HEK293 (cell line): ENCODE results near the gene SLC2A6.

Experiments
- CTCF ChIA-PET: fragments of 350-600 bp; formaldehyde crosslinking; extraction: SDS; loops from one replicate; lab custom pipeline; 2021; ENCODE audit warnings: antibody characterized with exemption; lab: Yijun Ruan, JAX
- POLR2A ChIA-PET: fragments of 300-600 bp; formaldehyde crosslinking; extraction: SDS; loops from one replicate; lab custom pipeline; 2020; ENCODE audit warnings: antibody characterized with exemption, inconsistent platforms; lab: Yijun Ruan, JAX
- H3K27ac ChIP-seq: fragments of 200-500 bp; sonication (Bioruptor generic); 2 replicates; pipeline ENCODE4 v1.5.1; 2014; ENCODE audit warnings: low read depth, low read length, control low read depth, inconsistent platforms; ENCODE audit errors: extremely low read depth
- H3K36me3 ChIP-seq, 2 experiments: fragments of 200-500 bp in 1 of 2; sonication (Bioruptor generic) in 1 of 2; 1 replicate in 1 of 2; 2 replicates in 1 of 2; pipeline ENCODE4 v1.5.1; 2014 to 2017; ENCODE audit warnings: inconsistent platforms in 2 of 2, low read length in 2 of 2; ENCODE audit not compliant: control insufficient read depth in 2 of 2, insufficient read depth in 1 of 2
- H3K4me1 ChIP-seq: fragments of 200-500 bp; sonication (Bioruptor generic); 2 replicates; pipeline ENCODE4 v1.5.1; 2014; ENCODE audit warnings: mild to moderate bottlenecking, low read length, inconsistent platforms; ENCODE audit not compliant: control insufficient read depth, insufficient read depth
- H3K4me3 ChIP-seq: 2 replicates; pipeline ENCODE4 v1.5.1; 2011; ENCODE audit warnings: low read depth, mild to moderate bottlenecking, control low read depth, low read length, moderate library complexity
- H3K9me3 ChIP-seq: fragments of 200-500 bp; sonication (Bioruptor generic); 2 replicates; pipeline ENCODE4 v1.5.1; 2014; ENCODE audit warnings: low read depth, low read length, inconsistent platforms; ENCODE audit not compliant: control insufficient read depth, insufficient read depth
- EGR2 ChIP-seq: fragments of 450-650 bp; formaldehyde crosslinking; IDR thresholded peaks from 2 replicates; pipeline ENCODE4 v1.5.1; 2016; ENCODE audit warnings: low read depth, missing biosample characterization, missing genetic modification characterization
- GLI4 ChIP-seq: fragments of 450-650 bp; formaldehyde crosslinking; IDR thresholded peaks from 2 replicates; pipeline ENCODE4 v1.5.1; 2016; ENCODE audit warnings: missing biosample characterization, missing genetic modification characterization
- GLIS1 ChIP-seq: fragments of 450-650 bp; formaldehyde crosslinking; IDR thresholded peaks from 2 replicates; pipeline ENCODE4 v1.5.1; 2016; ENCODE audit warnings: missing biosample characterization, missing genetic modification characterization
- GLIS2 ChIP-seq: fragments of 450-650 bp; formaldehyde crosslinking; IDR thresholded peaks from 2 replicates; pipeline ENCODE4 v1.5.1; 2016; ENCODE audit warnings: missing biosample characterization, missing genetic modification characterization
- KLF16 ChIP-seq: fragments of 450-650 bp; formaldehyde crosslinking; IDR thresholded peaks from 2 replicates; pipeline ENCODE4 v1.5.1; 2017; ENCODE audit warnings: missing biosample characterization, missing genetic modification characterization
- KLF9 ChIP-seq: fragments of 450-650 bp; formaldehyde crosslinking; IDR thresholded peaks from 2 replicates; pipeline ENCODE4 v1.5.1; 2016; ENCODE audit warnings: missing biosample characterization, missing genetic modification characterization, low read depth
- RBAK ChIP-seq: fragments of 450-650 bp; formaldehyde crosslinking; IDR thresholded peaks from 2 replicates; pipeline ENCODE4 v1.5.1; 2016; ENCODE audit warnings: missing biosample characterization, missing genetic modification characterization
- SP2 ChIP-seq: fragments of 450-650 bp; formaldehyde crosslinking; IDR thresholded peaks from 2 replicates; pipeline ENCODE4 v1.5.1; 2016; ENCODE audit warnings: missing biosample characterization, missing genetic modification characterization
- SP3 ChIP-seq: fragments of 450-650 bp; formaldehyde crosslinking; IDR thresholded peaks from 2 replicates; pipeline ENCODE4 v1.5.1; 2016; ENCODE audit warnings: missing biosample characterization, missing genetic modification characterization
- YY1 ChIP-seq: fragments of 450-650 bp; formaldehyde crosslinking; IDR thresholded peaks from 2 replicates; pipeline ENCODE4 v1.5.1; 2018; ENCODE audit warnings: missing biosample characterization, missing genetic modification characterization
- ZBTB20 ChIP-seq: fragments of 450-650 bp; formaldehyde crosslinking; IDR thresholded peaks from 2 replicates; pipeline ENCODE4 v1.5.1; 2016; ENCODE audit warnings: missing biosample characterization, missing genetic modification characterization
- ZBTB8A ChIP-seq: fragments of 450-650 bp; formaldehyde crosslinking; IDR thresholded peaks from 2 replicates; pipeline ENCODE4 v1.5.1; 2016; ENCODE audit warnings: missing biosample characterization, missing genetic modification characterization
- ZEB2 ChIP-seq: fragments of 450-650 bp; formaldehyde crosslinking; IDR thresholded peaks from 2 replicates; pipeline ENCODE4 v1.5.1; 2016; ENCODE audit warnings: missing biosample characterization, missing genetic modification characterization
- ZIC2 ChIP-seq: fragments of 450-650 bp; formaldehyde crosslinking; IDR thresholded peaks from 2 replicates; pipeline ENCODE4 v1.5.1; 2016; ENCODE audit warnings: missing biosample characterization, missing genetic modification characterization
- ZNF140 ChIP-seq: fragments of 450-650 bp; formaldehyde crosslinking; IDR thresholded peaks from 2 replicates; pipeline ENCODE4 v1.5.1; 2016; ENCODE audit warnings: missing biosample characterization, missing genetic modification characterization
- ZNF221 ChIP-seq: fragments of 450-650 bp; formaldehyde crosslinking; IDR thresholded peaks from 2 replicates; pipeline ENCODE4 v1.5.1; 2017; ENCODE audit warnings: missing biosample characterization, missing genetic modification characterization, borderline replicate concordance
- ZNF335 ChIP-seq: fragments of 450-650 bp; formaldehyde crosslinking; conservative IDR thresholded peaks from 2 replicates; pipeline ENCODE4 v1.5.1; 2016; ENCODE audit warnings: missing biosample characterization, missing genetic modification characterization
- ZNF394 ChIP-seq: fragments of 450-650 bp; formaldehyde crosslinking; IDR thresholded peaks from 2 replicates; pipeline ENCODE4 v1.5.1; 2016; ENCODE audit warnings: missing biosample characterization, missing genetic modification characterization, mild to moderate bottlenecking, moderate library complexity, borderline replicate concordance
- ZNF510 ChIP-seq: fragments of 450-650 bp; formaldehyde crosslinking; IDR thresholded peaks from 2 replicates; pipeline ENCODE4 v1.5.1; 2018; ENCODE audit warnings: mild to moderate bottlenecking, missing genetic modification characterization, missing biosample characterization; ENCODE audit not compliant: insufficient replicate concordance
- ZNF560 ChIP-seq: fragments of 450-650 bp; formaldehyde crosslinking; IDR thresholded peaks from 2 replicates; pipeline ENCODE4 v1.5.1; 2017; ENCODE audit warnings: missing biosample characterization, missing genetic modification characterization, borderline replicate concordance
- ZNF561 ChIP-seq: fragments of 450-650 bp; IDR thresholded peaks from 2 replicates; pipeline ENCODE4 v1.5.1; 2018; ENCODE audit warnings: missing biosample characterization, missing genetic modification characterization, borderline replicate concordance
- ZNF777 ChIP-seq: fragments of 450-650 bp; formaldehyde crosslinking; IDR thresholded peaks from 2 replicates; pipeline ENCODE4 v1.5.1; 2017; ENCODE audit warnings: missing biosample characterization, missing genetic modification characterization, borderline replicate concordance
- ZXDB ChIP-seq: fragments of 450-650 bp; formaldehyde crosslinking; IDR thresholded peaks from 2 replicates; pipeline ENCODE4 v1.5.1; 2016; ENCODE audit warnings: missing biosample characterization, missing genetic modification characterization
- TF ChIP-seq, protein P1 (sequence below): sonication (generic); formaldehyde crosslinking; IDR thresholded peaks from 2 replicates; pipeline ENCODE4 v1.8.1; 2022; ENCODE audit warnings: mild to moderate bottlenecking, moderate library complexity, missing genetic modification reagents
- TF ChIP-seq, protein P2 (sequence below): fragments of 450-650 bp; formaldehyde crosslinking; IDR thresholded peaks from 2 replicates; pipeline ENCODE4 v1.5.1; 2016; ENCODE audit warnings: missing biosample characterization, missing genetic modification characterization
- TF ChIP-seq, protein P3 (sequence below): fragments of 450-650 bp; formaldehyde crosslinking; IDR thresholded peaks from 2 replicates; pipeline ENCODE4 v1.5.1; 2016; ENCODE audit warnings: missing biosample characterization, missing genetic modification characterization, borderline replicate concordance

SLC2A6 gene, protein sequence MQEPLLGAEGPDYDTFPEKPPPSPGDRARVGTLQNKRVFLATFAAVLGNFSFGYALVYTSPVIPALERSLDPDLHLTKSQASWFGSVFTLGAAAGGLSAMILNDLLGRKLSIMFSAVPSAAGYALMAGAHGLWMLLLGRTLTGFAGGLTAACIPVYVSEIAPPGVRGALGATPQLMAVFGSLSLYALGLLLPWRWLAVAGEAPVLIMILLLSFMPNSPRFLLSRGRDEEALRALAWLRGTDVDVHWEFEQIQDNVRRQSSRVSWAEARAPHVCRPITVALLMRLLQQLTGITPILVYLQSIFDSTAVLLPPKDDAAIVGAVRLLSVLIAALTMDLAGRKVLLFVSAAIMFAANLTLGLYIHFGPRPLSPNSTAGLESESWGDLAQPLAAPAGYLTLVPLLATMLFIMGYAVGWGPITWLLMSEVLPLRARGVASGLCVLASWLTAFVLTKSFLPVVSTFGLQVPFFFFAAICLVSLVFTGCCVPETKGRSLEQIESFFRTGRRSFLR

DNA sequence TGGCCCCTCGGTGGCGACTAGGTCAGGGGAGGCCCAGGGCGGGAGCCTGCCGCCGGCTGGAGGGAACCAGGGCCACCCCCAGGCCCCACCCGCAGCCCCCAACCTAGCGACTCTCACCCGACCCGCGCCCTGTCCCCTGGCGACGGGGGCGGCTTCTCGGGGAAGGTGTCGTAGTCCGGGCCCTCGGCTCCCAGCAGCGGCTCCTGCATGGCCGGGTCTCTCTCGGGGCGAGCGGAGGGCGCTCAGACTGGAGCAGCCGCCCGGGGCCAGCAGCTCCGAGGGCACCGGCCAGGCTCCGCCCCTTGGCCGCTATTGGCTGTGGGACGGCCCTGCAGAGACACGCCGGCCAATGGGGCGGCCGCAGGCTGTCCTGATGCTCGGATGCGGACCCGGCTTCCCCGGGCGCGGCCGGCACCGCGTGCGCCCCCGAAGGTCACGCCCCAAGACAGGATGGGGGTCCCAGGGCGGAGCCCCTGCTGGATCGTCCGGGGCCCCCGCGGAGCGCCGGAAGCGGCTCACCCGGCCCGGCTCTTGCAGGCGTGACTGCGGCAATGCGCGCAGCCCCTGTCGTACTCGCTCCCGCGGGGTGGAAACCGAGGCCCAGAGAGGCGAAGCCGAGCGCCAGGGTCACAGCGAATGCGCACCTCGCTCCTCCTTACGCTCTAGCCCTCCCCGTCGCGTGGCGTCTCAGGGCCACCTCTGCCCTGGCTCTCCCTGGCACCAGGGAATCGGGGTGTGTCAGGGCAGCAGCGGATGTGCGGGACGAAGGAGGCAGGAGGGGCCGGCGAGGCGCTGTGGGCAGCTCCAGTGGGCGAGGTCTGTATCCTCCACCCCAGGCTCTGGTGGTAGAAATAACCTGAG is at the start of gene SLC2A6:
Gene SLC2A6 (minus strand): TSS at position 249 of the 861 bp plus-strand sequence. CDS start 40 bp downstream, at position 209.
- Histone ChIP-seq H3K4me1 (no peaks in the 10 kb centered on the region), H3K27ac (no peak within 1 kb of the TSS; the same call in 1 of the 2 replicates), H3K9me3 (no peaks in the 10 kb centered on the region), H3K36me3 (peaks cover 0 to 28% of the 10 kb centered on the region in 2 experiments; a peak in 1 of 3 replicates), H3K4me3 (peak within 1 kb of the TSS; percentile 52)
- POLR2A ChIA-PET, result interaction anchor here (0.5 to 3.3 kb wide), 9 partner anchors 10 to 131 kb away, joined by 3 to 12 read pairs (median 4); partner anchors contain the start of genes CACFD1, MED22, RPL7A and STKLD1
- CTCF ChIA-PET, result interaction anchor here (0.7 to 3.4 kb wide), 5 partner anchors 8 to 833 kb away, joined by 3 to 15 read pairs (median 3); partner anchors contain the start of genes SURF1 and SURF2
- TF ChIP-seq EGR2 (tag by site-specific recombination), result no peak
- peak; percentile 86 for TF ChIP-seq KLF9 (tag by site-specific recombination)
- peak; percentile 72 for TF ChIP-seq ZIC2 (tag by site-specific recombination)
- TF ChIP-seq GLIS1 (tag by site-specific recombination), result peak; percentile 41; the same call in 1 of the 2 replicates
- TF ChIP-seq YY1, result no peak
- no peak for TF ChIP-seq ZNF560 (tag by site-specific recombination)
- TF ChIP-seq, protein P1, sequence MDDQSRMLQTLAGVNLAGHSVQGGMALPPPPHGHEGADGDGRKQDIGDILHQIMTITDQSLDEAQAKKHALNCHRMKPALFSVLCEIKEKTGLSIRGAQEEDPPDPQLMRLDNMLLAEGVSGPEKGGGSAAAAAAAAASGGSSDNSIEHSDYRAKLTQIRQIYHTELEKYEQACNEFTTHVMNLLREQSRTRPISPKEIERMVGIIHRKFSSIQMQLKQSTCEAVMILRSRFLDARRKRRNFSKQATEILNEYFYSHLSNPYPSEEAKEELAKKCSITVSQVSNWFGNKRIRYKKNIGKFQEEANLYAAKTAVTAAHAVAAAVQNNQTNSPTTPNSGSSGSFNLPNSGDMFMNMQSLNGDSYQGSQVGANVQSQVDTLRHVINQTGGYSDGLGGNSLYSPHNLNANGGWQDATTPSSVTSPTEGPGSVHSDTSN (CRISPR knock-in tag), result peak; percentile 60; the same call in 1 of the 2 replicates
- TF ChIP-seq ZBTB20 (tag by site-specific recombination), result peak; percentile 70
- TF ChIP-seq ZNF140, result no peak
- no peak for TF ChIP-seq ZNF510 (tag by site-specific recombination)
- no peak for TF ChIP-seq GLI4 (tag by site-specific recombination)
- no peak for TF ChIP-seq ZEB2
- peak; percentile 74 for TF ChIP-seq SP2 (tag by site-specific recombination)
- no peak for TF ChIP-seq RBAK
- peak; percentile 68 for TF ChIP-seq SP3 (tag by site-specific recombination)
- TF ChIP-seq ZXDB, result peak; percentile 81
- 0 out of 2 replicates have a peak, but pooled peaks have one; percentile 53 for TF ChIP-seq KLF16 (tag by site-specific recombination)
- peak; percentile 86 for TF ChIP-seq ZNF335 (tag by site-specific recombination)
- no peak for TF ChIP-seq ZNF221 (tag by site-specific recombination)
- TF ChIP-seq ZBTB8A, result peak; percentile 81
- 0 out of 2 replicates have a peak, but pooled peaks have one; percentile 29 for TF ChIP-seq ZNF777 (tag by site-specific recombination)
- TF ChIP-seq, protein P2, sequence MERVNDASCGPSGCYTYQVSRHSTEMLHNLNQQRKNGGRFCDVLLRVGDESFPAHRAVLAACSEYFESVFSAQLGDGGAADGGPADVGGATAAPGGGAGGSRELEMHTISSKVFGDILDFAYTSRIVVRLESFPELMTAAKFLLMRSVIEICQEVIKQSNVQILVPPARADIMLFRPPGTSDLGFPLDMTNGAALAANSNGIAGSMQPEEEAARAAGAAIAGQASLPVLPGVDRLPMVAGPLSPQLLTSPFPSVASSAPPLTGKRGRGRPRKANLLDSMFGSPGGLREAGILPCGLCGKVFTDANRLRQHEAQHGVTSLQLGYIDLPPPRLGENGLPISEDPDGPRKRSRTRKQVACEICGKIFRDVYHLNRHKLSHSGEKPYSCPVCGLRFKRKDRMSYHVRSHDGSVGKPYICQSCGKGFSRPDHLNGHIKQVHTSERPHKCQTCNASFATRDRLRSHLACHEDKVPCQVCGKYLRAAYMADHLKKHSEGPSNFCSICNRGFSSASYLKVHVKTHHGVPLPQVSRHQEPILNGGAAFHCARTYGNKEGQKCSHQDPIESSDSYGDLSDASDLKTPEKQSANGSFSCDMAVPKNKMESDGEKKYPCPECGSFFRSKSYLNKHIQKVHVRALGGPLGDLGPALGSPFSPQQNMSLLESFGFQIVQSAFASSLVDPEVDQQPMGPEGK (tag by site-specific recombination), result peak; percentile 87
- no peak for TF ChIP-seq ZNF561 (tag by site-specific recombination)
- TF ChIP-seq, protein P3, sequence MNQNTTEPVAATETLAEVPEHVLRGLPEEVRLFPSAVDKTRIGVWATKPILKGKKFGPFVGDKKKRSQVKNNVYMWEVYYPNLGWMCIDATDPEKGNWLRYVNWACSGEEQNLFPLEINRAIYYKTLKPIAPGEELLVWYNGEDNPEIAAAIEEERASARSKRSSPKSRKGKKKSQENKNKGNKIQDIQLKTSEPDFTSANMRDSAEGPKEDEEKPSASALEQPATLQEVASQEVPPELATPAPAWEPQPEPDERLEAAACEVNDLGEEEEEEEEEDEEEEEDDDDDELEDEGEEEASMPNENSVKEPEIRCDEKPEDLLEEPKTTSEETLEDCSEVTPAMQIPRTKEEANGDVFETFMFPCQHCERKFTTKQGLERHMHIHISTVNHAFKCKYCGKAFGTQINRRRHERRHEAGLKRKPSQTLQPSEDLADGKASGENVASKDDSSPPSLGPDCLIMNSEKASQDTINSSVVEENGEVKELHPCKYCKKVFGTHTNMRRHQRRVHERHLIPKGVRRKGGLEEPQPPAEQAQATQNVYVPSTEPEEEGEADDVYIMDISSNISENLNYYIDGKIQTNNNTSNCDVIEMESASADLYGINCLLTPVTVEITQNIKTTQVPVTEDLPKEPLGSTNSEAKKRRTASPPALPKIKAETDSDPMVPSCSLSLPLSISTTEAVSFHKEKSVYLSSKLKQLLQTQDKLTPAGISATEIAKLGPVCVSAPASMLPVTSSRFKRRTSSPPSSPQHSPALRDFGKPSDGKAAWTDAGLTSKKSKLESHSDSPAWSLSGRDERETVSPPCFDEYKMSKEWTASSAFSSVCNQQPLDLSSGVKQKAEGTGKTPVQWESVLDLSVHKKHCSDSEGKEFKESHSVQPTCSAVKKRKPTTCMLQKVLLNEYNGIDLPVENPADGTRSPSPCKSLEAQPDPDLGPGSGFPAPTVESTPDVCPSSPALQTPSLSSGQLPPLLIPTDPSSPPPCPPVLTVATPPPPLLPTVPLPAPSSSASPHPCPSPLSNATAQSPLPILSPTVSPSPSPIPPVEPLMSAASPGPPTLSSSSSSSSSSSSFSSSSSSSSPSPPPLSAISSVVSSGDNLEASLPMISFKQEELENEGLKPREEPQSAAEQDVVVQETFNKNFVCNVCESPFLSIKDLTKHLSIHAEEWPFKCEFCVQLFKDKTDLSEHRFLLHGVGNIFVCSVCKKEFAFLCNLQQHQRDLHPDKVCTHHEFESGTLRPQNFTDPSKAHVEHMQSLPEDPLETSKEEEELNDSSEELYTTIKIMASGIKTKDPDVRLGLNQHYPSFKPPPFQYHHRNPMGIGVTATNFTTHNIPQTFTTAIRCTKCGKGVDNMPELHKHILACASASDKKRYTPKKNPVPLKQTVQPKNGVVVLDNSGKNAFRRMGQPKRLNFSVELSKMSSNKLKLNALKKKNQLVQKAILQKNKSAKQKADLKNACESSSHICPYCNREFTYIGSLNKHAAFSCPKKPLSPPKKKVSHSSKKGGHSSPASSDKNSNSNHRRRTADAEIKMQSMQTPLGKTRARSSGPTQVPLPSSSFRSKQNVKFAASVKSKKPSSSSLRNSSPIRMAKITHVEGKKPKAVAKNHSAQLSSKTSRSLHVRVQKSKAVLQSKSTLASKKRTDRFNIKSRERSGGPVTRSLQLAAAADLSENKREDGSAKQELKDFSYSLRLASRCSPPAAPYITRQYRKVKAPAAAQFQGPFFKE (tag by site-specific recombination), result no peak
- peak; percentile 78 for TF ChIP-seq GLIS2 (tag by site-specific recombination)
- peak; percentile 59 for TF ChIP-seq ZNF394
